Neural cell (in vitro differentiated cells): ENCODE measurements around the gene AGAP5. TPM values are rescaled to one million over a fixed set of nuclear protein-coding genes. Genes with fewer than 3 reads are reported as not detected.
"Not testable (repeated sequence)": the region's sequence is repeated elsewhere in the genome, so short reads cannot be mapped to it uniquely, and the experiment has no call there.

Experiments
- H2AFZ ChIP-seq: fragments of 200-600, 300-800 bp; sonication (generic), shearing (Covaris generic); 2 replicates; pipeline ENCODE4 v1.6.0; 2014; ENCODE audit warnings: low read depth, mild to moderate bottlenecking, antibody characterized with exemption, low read length, moderate library complexity
- H3F3A ChIP-seq: fragments of 200-600 bp; shearing (Covaris generic); 2 replicates; pipeline ENCODE4 v1.6.1; 2016; ENCODE audit warnings: mild to moderate bottlenecking, moderate library complexity, mixed read lengths, antibody characterized with exemption, low read length; ENCODE audit not compliant: insufficient read depth, poor library complexity, severe bottlenecking
- H3K27ac ChIP-seq: fragments of 200-600, 300-800 bp; sonication (generic), shearing (Covaris generic); 2 replicates; pipeline ENCODE4 v1.5.1; 2014; ENCODE audit warnings: mild to moderate bottlenecking, low read length, moderate library complexity
- H3K27me3 ChIP-seq: fragments of 300-800, 200-600 bp; sonication (generic), shearing (Covaris generic); 2 replicates; pipeline ENCODE4 v1.6.0; 2014; ENCODE audit warnings: mild to moderate bottlenecking, low read depth, low read length, moderate library complexity; ENCODE audit not compliant: insufficient read depth
- H3K36me3 ChIP-seq: fragments of 300-800, 200-600 bp; sonication (generic), shearing (Covaris generic); 2 replicates; pipeline ENCODE4 v1.5.1; 2014; ENCODE audit warnings: mild to moderate bottlenecking, antibody characterized with exemption, low read length, moderate library complexity; ENCODE audit not compliant: insufficient read depth
- H3K4me2 ChIP-seq: fragments of 300-800, 200-600 bp; sonication (generic), shearing (Covaris generic); 2 replicates; pipeline ENCODE4 v1.6.0; 2014; ENCODE audit warnings: mild to moderate bottlenecking, low read length
- H3K4me3 ChIP-seq: fragments of 300-800, 200-600 bp; sonication (generic), shearing (Covaris generic); 2 replicates; pipeline ENCODE4 v1.5.1; 2014; ENCODE audit warnings: mild to moderate bottlenecking, low read length, moderate library complexity
- H3K79me2 ChIP-seq: fragments of 200-600 bp; shearing (Covaris generic); replicated peaks from 2 replicates; pipeline ENCODE4 v1.6.0; 2014; ENCODE audit warnings: mild to moderate bottlenecking, low read length, moderate library complexity; ENCODE audit not compliant: insufficient read depth
- H3K9ac ChIP-seq: fragments of 300-800, 200-600 bp; sonication (generic), shearing (Covaris generic); 2 replicates; pipeline ENCODE4 v1.6.1; 2016; ENCODE audit warnings: mild to moderate bottlenecking, low read length, mixed read lengths
- H3K9me2 ChIP-seq: fragments of 200-600 bp; shearing (Covaris generic); 2 replicates; pipeline ENCODE4 v1.6.1; 2016; ENCODE audit warnings: mild to moderate bottlenecking, low read length, mixed read lengths; ENCODE audit not compliant: insufficient read depth
- H3K9me3 ChIP-seq: fragments of 200-600, 300-800 bp; sonication (generic), shearing (Covaris generic); 2 replicates; pipeline ENCODE4 v1.6.1; 2016; ENCODE audit warnings: mild to moderate bottlenecking, mixed run types, low read length, moderate library complexity, mixed read lengths
- H4K20me1 ChIP-seq: fragments of 200-600 bp; shearing (Covaris generic); 2 replicates; pipeline ENCODE4 v1.6.1; 2016; ENCODE audit warnings: mild to moderate bottlenecking, mixed run types; ENCODE audit not compliant: insufficient read depth
- polyA plus RNA-seq: library from polyadenylated mRNA; depleted of rRNA; stranded (reverse); fragments of >200 nt; gene quantifications from 2 replicates; pipeline ENCODE4 v1.2.3, GENCODE V29; 2014

The AGAP5 gene
- polyA plus RNA-seq, 1 donor from 2014 or later: 6.5 TPM

GRCh38 chr10:73714483-73714882, 16.6 kb upstream of the AGAP5 start:
- H3K9me3 ChIP-seq, H3K27ac ChIP-seq, H3K36me3 ChIP-seq, H3K9ac ChIP-seq, H3K4me3 ChIP-seq, H2AFZ ChIP-seq, H3K27me3 ChIP-seq, H3K79me2 ChIP-seq, H3K4me2 ChIP-seq, H3K9me2 ChIP-seq, H4K20me1 ChIP-seq, H3F3A ChIP-seq: not testable (repeated sequence)

GRCh38 chr10:73713912-73714311, 16.0 kb upstream of the AGAP5 start:
- not testable (repeated sequence) for H3K36me3 ChIP-seq, H4K20me1 ChIP-seq, H3K4me2 ChIP-seq, H3K4me3 ChIP-seq, H3K79me2 ChIP-seq, H3K9ac ChIP-seq, H3K27ac ChIP-seq, H3K9me3 ChIP-seq, H3K9me2 ChIP-seq, H2AFZ ChIP-seq, H3K27me3 ChIP-seq, H3F3A ChIP-seq

- H3K4me2 ChIP-seq, H3K9me2 ChIP-seq, H3F3A ChIP-seq, H3K36me3 ChIP-seq, H4K20me1 ChIP-seq, H2AFZ ChIP-seq, H3K79me2 ChIP-seq, H3K27ac ChIP-seq, H3K9me3 ChIP-seq, H3K9ac ChIP-seq, H3K4me3 ChIP-seq, H3K27me3 ChIP-seq: not testable (repeated sequence)
These were observed 13.8 kb upstream of the AGAP5 start for GRCh38 chr10:73711683-73712082.

- not testable (repeated sequence) for H2AFZ ChIP-seq, H4K20me1 ChIP-seq, H3K4me2 ChIP-seq, H3K9me2 ChIP-seq, H3K27me3 ChIP-seq, H3K79me2 ChIP-seq, H3K9ac ChIP-seq, H3K9me3 ChIP-seq, H3K36me3 ChIP-seq, H3K27ac ChIP-seq, H3K4me3 ChIP-seq, H3F3A ChIP-seq
These were observed 10.2 kb upstream of the AGAP5 start for GRCh38 chr10:73708122-73708521.

GRCh38 chr10:73707628-73708027, 9.7 kb upstream of the AGAP5 start:
- not testable (repeated sequence) for H3K36me3 ChIP-seq, H3K9me3 ChIP-seq, H3K9me2 ChIP-seq, H3F3A ChIP-seq, H3K4me3 ChIP-seq, H3K27me3 ChIP-seq, H3K79me2 ChIP-seq, H4K20me1 ChIP-seq, H2AFZ ChIP-seq, H3K4me2 ChIP-seq, H3K9ac ChIP-seq, H3K27ac ChIP-seq

GRCh38 chr10:73706488-73706887, 8.6 kb upstream of the AGAP5 start:
- not testable (repeated sequence) for H3F3A ChIP-seq, H3K36me3 ChIP-seq, H2AFZ ChIP-seq, H3K9me3 ChIP-seq, H3K27ac ChIP-seq, H3K79me2 ChIP-seq, H4K20me1 ChIP-seq, H3K27me3 ChIP-seq, H3K9me2 ChIP-seq, H3K4me3 ChIP-seq, H3K4me2 ChIP-seq, H3K9ac ChIP-seq

GRCh38 chr10:73705506-73706072, 7.7 kb upstream of the AGAP5 start:
- H3K36me3 ChIP-seq, H3K4me3 ChIP-seq, H3F3A ChIP-seq, H3K4me2 ChIP-seq, H3K27ac ChIP-seq, H3K9me3 ChIP-seq, H3K9me2 ChIP-seq, H3K79me2 ChIP-seq, H2AFZ ChIP-seq, H3K27me3 ChIP-seq, H4K20me1 ChIP-seq, H3K9ac ChIP-seq: not testable (repeated sequence)

- H3K9me3 ChIP-seq, H3K27ac ChIP-seq, H3K27me3 ChIP-seq, H3K4me3 ChIP-seq, H3K79me2 ChIP-seq, H2AFZ ChIP-seq, H3F3A ChIP-seq, H3K36me3 ChIP-seq, H4K20me1 ChIP-seq, H3K4me2 ChIP-seq, H3K9me2 ChIP-seq, H3K9ac ChIP-seq: not testable (repeated sequence)
These were observed 6.0 kb upstream of the AGAP5 start for GRCh38 chr10:73703924-73704323.
